DMS114 treated with DMSO at 0.1 percent for 48 hours (cell line): ENCODE measurements around the gene PPP3CA.

Source experiments
- DNase-seq: peaks from one replicate; lab custom pipeline; 2025; ENCODE audit not compliant: unreplicated experiment; lab: John Stamatoyannopoulos, UW

PPP3CA gene

DNA sequence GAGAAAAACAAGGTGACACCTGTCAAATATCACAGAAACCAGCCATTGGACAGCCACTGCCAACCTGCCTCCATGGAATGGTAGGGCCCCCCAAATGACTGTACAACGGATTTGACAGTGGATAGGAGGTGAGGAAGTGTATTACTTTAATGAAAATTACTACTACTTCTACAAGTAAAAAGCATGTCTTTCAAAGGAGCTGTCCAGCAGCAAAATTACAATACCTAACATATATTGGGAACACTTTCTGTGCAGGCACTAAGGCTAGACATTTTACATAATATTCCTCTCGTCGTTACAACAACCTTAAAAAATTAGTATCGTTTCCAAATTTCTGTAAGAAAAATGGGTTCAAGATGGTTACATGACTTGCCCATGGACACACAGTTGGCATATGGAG lies 14.9 kb downstream of the PPP3CA start:
- no peak for DNase-seq

DNA sequence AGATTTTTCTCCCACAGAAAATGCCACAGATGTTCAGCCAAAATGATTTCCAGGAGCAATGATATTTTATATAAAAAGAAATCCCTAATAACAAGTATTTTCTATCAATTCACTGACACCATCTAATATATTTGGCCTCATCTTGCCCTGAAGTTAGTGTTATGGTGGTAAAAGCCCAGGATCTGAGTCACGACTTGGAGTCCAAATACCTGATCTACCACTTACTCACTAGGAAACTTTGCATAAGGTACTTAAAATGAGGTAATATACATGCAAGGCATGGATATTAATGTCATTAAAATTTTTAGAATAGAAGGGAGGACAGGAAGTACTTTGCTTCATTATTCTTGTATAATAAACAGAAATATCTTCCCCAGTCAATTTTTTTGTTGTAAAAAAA lies 16.3 kb downstream of the PPP3CA start:
- no peak for DNase-seq

DNA sequence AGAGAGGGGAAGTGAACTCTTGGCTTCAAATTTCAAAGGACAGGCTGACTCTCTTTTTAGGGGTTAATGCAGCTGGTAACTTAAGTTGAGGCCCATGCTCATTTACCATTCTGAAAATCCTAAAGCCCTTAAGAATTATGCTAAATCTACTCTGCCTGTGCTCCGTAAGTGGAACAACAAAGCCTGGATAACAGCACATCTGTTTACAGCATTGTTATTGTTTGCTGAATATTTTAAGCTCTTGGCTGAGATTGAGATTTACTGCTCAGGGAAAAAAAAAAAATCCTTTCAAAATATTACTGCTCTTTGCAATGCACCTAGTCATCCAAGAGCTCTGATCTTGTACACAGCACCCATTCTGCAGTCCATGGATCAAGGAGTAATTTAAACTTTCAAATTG lies 17.7 kb downstream of the PPP3CA start:
- no peak for DNase-seq

GRCh38 chr4:101328063-101328602 lies 19.2 kb downstream of the PPP3CA start:
- DNase-seq = no peak

GRCh38 chr4:101326576-101326975 lies 20.8 kb downstream of the PPP3CA start:
- DNase-seq = no peak

DNA sequence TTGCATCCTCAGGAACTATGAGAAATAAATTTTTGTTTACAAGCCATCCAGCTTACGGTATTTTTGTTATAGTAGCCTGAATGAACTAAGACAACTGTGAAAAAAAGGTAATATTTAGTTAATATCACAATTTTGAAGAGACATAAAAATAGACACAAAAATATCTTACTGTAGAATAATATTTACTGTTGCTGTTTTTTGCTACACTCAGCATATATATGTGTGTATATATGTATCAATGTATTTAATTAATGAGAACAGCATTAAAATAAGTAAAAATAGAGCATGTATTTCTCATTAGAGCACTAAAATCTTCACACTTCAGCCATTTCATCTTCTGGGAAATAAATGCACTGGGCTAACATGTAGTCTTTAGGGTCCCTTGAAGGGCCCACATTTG lies 24.6 kb downstream of the PPP3CA start:
- no peak for DNase-seq

DNA sequence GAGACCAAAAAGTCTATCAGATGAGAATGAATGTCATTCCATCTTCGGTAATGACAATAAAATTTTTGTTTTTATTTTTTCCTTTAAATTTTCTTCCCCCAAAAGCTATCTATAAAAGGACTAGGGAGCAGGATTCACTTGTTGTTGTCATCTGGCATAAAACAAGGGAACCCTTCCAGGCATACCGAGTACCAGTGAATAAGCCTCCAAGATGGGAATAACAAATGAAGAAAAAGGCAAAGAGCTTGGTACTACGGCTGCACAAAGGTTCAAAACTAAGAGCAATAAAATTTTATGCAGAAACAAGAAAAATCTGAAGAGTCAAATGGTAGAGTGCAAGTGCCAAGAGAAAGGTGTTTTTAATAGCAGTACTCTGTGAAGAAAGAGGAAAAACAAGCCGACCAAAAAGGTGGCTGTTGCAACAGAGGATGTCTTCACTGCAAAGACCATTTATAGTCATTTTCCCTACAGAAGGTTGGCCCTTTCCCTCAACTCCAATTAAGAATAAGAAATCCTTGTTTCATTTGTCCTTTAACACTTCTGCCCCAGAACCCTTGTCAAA lies 25.8 kb downstream of the PPP3CA start:
- no peak for DNase-seq

GRCh38 chr4:101315786-101316185 lies 31.5 kb downstream of the PPP3CA start:
- DNase-seq = no peak

DNA sequence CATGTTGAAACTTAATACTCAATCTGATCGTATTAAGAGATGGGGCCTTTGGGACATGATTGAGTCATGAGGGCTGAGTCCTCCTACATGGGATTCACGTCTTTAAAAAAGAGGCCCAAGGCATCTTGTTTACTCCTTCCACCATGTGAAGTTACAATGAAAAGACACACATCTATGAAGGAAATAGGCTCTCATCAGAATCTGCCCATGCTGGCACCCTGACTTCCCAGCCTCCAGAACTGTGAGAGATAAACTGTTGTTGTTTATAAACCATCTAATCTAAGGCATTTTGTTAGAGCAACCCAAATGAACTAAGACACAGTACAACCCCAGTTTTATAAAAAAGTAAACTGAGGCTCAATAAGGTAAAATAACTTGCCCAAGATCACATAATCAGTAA lies 32.3 kb downstream of the PPP3CA start:
- DNase-seq = no peak

DNA sequence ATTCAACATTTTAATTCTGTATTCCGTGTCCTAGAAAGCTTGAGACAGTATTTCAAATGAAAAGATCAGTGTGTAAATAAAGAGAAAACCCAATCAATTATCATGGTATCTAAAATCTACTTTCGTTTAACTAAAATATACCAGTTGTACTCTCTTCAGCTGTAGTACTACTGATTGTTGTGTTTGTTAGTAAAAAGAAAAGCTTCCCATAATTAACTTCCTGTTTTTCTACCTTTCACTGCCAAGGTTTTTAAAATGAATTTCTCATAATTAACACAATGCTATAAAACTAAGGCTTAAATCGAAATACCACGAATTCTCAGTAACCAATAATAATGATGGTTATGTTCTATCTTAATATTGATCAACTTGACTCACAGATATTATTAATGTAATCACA lies 37.4 kb downstream of the PPP3CA start:
- no peak for DNase-seq

GRCh38 chr4:101307899-101308298 lies 39.4 kb downstream of the PPP3CA start:
- no peak for DNase-seq

DNA sequence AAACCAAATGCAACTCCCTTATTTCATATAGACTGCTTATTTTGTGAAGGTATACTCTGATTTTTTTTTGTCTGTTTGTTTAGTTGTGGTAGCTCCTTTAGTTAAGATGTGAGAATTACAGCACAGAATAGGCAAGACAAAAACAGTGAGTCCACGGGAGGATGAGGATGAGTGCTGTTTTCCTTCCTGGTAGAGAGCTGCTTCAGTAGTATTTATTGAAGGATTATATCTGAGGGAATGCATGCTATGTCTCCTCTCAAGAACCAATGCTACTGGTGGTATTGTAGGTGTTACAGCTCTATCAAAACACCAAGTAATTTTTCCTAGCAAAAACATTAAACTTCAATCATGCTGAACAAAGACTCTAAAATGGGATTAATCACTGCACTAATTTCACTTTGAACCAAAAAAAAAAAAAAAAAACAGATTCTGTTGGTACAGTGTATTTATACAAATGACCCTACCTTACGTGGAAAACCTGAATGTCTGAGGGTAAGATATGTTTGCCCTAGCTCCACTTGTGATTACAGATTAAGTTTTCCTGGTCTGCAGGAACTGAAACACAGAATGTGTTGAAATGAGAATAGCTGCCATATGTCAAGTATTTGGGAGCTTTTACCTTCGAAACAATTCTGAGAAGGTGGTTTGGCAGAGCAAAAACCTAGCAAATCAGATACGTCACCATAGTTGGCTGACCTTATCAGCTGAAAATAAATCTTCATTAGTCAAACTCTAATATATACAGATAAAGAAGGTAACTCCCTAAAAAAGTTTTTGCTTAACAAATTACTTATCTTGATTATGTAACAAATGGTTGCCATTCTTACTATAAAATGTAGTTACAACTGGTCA lies 40.3 kb downstream of the PPP3CA start:
- no peak for DNase-seq

GRCh38 chr4:101306225-101306624 lies 41.1 kb downstream of the PPP3CA start:
- no peak for DNase-seq

GRCh38 chr4:101304916-101305315 lies 42.4 kb downstream of the PPP3CA start:
- no peak for DNase-seq

GRCh38 chr4:101299899-101300540 lies 47.3 kb downstream of the PPP3CA start:
- no peak for DNase-seq

GRCh38 chr4:101299021-101299420 lies 48.3 kb downstream of the PPP3CA start:
- DNase-seq = no peak

- DNase-seq = no peak
Observed at GRCh38 chr4:101295691-101296090, 51.6 kb downstream of the PPP3CA start.

GRCh38 chr4:101294597-101294996 lies 52.7 kb downstream of the PPP3CA start:
- DNase-seq = no peak

DNA sequence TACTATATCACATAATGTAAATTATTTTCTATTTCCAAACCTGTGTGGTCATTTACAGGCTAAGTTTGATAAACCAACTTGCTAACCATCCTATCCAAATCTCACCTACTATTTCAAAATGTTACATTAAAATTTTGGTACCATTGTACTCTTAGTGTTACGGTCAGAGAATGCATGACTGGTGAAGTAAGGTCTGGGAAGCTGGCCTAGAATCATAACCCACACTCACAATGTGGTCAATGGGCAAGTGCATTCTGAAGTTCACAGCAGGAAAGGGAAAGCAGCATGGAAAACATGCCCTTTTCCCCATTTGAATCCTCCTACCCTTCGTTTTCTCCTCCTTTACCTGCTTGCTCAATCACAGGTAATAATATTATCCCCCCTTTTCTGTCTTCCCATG lies 54.4 kb downstream of the PPP3CA start:
- DNase-seq = no peak

- DNase-seq = no peak
Observed at GRCh38 chr4:101292214-101292613, 55.1 kb downstream of the PPP3CA start.

- DNase-seq = no peak
Observed at GRCh38 chr4:101291198-101291597, 56.1 kb downstream of the PPP3CA start.

DNA sequence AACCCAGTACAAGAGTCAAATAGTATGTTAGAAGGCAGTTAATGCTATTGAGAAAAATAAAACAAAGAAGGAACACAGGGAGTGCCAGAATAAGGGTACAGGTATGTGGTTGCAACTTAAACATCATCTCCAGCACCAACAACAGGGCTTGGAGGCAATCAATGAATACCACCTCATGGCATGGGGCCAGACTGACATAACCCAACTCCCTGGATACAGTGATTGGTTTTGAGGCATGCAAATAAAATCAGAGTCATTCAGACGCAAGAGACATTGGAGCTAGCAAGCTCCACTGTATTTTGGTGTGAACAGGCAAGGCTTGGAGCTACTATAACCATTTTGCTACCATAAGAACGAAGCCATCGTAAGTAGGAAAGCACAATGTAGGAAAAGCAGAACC lies 56.7 kb downstream of the PPP3CA start:
- DNase-seq = no peak
